ENCODE data around the gene C16orf46. TPM values are rescaled to one million over a fixed set of nuclear protein-coding genes. Genes with fewer than 3 reads are reported as not detected.

The C16orf46 gene
- total RNA-seq, 4 donors from 2014 or later, result 0.32 to 5.6 TPM; not detected in 2

DNA sequence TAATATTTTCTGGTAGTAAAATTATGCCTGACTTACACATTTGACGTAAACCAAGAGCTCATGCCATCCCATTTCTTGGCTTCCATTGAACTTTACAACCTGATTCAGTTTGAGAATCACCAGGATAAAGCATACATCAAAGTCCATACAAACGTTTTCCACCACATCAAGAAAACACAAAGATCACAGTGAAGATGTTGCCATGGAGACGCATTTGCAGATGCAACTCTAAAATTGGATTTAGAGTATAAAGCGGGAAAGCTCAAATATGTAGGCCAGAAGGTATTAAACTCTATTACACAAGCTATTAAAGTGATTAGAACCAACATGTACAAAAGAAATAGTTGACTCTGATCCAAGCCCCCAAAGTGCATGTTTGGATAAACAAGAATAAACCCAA, 10.4 kb downstream of the C16orf46 start:
- no peaks in the 10 kb centered on the region for H3K36me3 ChIP-seq
- no peaks in the 10 kb centered on the region for H3K9me3 ChIP-seq
- H3K27me3 ChIP-seq, result no peaks in the 10 kb centered on the region
- peak overlapping the region in 1 of 4 donors; percentile 22 for H3K27ac ChIP-seq
- intact Hi-C loops (cut with DNase I; ENCODE audit: low total_unique reads), result no loop called here
- no peaks in the 10 kb centered on the region for H3K4me1 ChIP-seq
- in situ Hi-C loops (cut with MboI; ENCODE audit: low pct_ligation_motif_present in 1 of 4, low pct_unique_long_range_greater_than_20kb in 1 of 4, low sequenced_read_pairs in 3 of 4), result no loop called here
- WGBS, 2 donors (ENCODE audit: low coverage in 1 of 2), result 54 to 57% methylated on average over 2 to 4 of the region's 4 CpGs
- no peak overlapping the region for H3K4me3 ChIP-seq
- no peak for DNase-seq
- TF ChIP-seq EP300 (IDR thresholded peaks at IDR 0.05; ENCODE audit: low read depth), result no peak
- TF ChIP-seq POLR2A (IDR thresholded peaks at IDR 0.05), result no peak
- no peak for TF ChIP-seq POLR2AphosphoS5 (IDR thresholded peaks at IDR 0.05)
- TF ChIP-seq, protein P1, sequence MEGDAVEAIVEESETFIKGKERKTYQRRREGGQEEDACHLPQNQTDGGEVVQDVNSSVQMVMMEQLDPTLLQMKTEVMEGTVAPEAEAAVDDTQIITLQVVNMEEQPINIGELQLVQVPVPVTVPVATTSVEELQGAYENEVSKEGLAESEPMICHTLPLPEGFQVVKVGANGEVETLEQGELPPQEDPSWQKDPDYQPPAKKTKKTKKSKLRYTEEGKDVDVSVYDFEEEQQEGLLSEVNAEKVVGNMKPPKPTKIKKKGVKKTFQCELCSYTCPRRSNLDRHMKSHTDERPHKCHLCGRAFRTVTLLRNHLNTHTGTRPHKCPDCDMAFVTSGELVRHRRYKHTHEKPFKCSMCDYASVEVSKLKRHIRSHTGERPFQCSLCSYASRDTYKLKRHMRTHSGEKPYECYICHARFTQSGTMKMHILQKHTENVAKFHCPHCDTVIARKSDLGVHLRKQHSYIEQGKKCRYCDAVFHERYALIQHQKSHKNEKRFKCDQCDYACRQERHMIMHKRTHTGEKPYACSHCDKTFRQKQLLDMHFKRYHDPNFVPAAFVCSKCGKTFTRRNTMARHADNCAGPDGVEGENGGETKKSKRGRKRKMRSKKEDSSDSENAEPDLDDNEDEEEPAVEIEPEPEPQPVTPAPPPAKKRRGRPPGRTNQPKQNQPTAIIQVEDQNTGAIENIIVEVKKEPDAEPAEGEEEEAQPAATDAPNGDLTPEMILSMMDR (IDR thresholded peaks at IDR 0.05), result no peak

DNA sequence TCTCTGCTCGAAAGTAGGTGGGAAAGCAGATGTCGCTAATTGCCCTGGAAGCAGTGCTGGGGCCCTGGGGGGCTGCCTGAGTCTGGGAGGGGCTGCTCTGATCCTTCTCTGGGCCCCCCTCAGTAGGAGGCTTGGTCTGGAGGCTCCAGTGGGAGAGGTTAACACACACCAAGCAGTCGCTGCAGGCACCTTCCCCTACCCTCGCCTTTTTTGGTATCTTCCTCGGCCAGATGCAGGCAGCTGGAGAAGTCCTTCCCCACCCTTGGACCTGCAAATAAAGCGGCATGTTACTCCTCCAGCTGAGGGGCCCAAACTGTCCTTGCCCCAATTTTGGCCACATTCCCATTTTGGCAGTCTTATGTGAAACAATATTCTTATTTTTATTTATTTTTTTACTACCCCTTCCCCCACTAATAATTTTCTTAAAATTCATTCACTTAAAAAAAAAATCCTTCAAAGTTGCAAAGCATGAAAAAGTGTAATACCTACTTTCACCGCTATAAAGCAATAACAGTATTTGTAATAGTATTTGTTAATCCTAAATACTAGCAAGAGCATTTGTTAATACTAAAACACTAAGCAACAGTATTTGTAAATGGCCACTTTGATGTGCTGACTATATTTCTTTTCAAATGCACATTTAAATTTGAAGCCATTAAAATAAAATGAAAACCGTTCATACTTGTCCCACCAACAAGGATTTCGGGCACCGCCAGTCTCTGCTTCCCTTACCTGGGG, 15.0 kb downstream of the C16orf46 start:
- Histone ChIP-seq H3K27ac (no peak overlapping the region), H3K27me3 (no peaks in the 10 kb centered on the region), H3K36me3 (no peaks in the 10 kb centered on the region), H3K9me3 (no peaks in the 10 kb centered on the region), H3K4me3 (no peak overlapping the region), H3K4me1 (no peaks in the 10 kb centered on the region)
- DNase-seq, result no peak
- intact Hi-C loops (cut with DNase I; ENCODE audit: low total_unique reads) (no loop called here), in situ Hi-C loops (cut with MboI; ENCODE audit: low pct_ligation_motif_present in 1 of 4, low pct_unique_long_range_greater_than_20kb in 1 of 4, low sequenced_read_pairs in 3 of 4) (no loop called here)
- TF ChIP-seq POLR2AphosphoS5 (IDR thresholded peaks at IDR 0.05) (no peak), POLR2A (IDR thresholded peaks at IDR 0.05) (no peak), EP300 (IDR thresholded peaks at IDR 0.05; ENCODE audit: low read depth) (no peak)
- TF ChIP-seq, protein P1 (IDR thresholded peaks at IDR 0.05), result no peak
- WGBS, 2 donors (ENCODE audit: low coverage in 1 of 2), result 80 to 89% methylated on average over 7 to 10 of the region's 10 CpGs

DNA sequence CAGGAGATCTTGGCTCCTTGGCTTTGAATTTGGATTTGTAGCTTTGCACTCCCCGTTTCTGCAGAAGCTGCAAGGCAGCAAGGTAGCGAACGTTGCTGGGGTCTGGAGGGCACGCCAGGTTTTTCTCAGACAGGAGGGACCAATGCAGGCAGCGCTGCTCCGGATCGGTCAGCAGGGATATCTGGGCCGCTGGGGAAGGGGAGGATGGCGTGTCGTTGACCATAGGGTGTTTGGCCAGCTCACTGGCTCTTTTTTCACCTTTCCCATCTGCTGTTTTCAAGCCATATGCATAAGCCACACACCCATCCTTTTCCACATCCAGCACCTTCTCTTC, 15.8 kb downstream of the C16orf46 start:
- Histone ChIP-seq H3K27ac (no peak overlapping the region), H3K4me3 (no peak overlapping the region), H3K27me3 (no peaks in the 10 kb centered on the region), H3K4me1 (no peaks in the 10 kb centered on the region), H3K36me3 (no peaks in the 10 kb centered on the region), H3K9me3 (no peaks in the 10 kb centered on the region)
- 88% methylated on average over 10 of the region's 10 CpGs; no CpG with 5 or more reads in 1 of the 2 donors for WGBS, 2 donors (ENCODE audit: low coverage in 1 of 2)
- TF ChIP-seq POLR2A (IDR thresholded peaks at IDR 0.05) (no peak), POLR2AphosphoS5 (IDR thresholded peaks at IDR 0.05) (no peak), EP300 (IDR thresholded peaks at IDR 0.05; ENCODE audit: low read depth) (no peak)
- TF ChIP-seq, protein P1 (IDR thresholded peaks at IDR 0.05), result no peak
- in situ Hi-C loops (cut with MboI; ENCODE audit: low pct_ligation_motif_present in 1 of 4, low pct_unique_long_range_greater_than_20kb in 1 of 4, low sequenced_read_pairs in 3 of 4) (no loop called here), intact Hi-C loops (cut with DNase I; ENCODE audit: low total_unique reads) (no loop called here)
- no peak for DNase-seq

DNA sequence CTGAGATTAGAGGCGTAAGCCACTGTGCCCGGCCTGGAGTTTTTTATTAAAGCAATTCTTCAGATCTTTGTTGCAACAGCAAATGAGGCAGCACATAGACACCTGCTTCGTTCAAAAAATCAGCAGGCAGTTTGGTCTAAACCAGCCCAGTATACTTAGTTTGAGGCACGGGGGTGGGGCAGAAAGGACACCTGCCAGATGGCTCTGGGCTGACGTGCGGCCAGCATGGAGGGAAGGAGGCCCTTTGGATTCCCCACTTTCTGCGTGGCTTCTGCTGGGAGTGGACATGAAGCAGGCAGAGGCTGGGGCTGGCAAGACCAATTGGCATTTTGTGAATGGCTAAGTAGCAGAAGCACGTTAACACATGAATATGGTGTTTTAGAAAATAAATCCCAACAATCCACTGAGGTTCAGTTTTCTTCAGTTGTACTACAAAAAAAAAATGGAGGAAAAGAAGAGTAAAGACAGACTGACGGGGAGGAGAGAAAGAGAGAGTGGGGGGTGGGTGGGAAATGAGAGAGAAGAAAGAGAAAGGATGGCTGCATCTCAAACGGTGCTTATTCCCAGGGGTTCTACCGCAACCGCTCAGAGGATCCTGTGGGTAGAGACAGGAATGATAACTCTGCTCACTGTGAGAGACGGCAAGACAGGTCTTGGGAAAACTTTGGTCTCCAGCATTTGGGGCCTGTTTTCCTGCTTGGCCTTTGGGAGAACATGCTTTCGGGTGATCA, 16.3 kb downstream of the C16orf46 start:
- Histone ChIP-seq H3K27ac (no peak overlapping the region), H3K36me3 (no peaks in the 10 kb centered on the region), H3K4me3 (no peak overlapping the region), H3K27me3 (no peaks in the 10 kb centered on the region), H3K9me3 (no peaks in the 10 kb centered on the region), H3K4me1 (no peaks in the 10 kb centered on the region)
- no peak for DNase-seq
- WGBS, 2 donors (ENCODE audit: low coverage in 1 of 2), result 84 to 88% methylated on average over 3 to 14 of the region's 14 CpGs
- TF ChIP-seq, protein P1 (IDR thresholded peaks at IDR 0.05), result no peak
- TF ChIP-seq EP300 (IDR thresholded peaks at IDR 0.05; ENCODE audit: low read depth), result no peak
- intact Hi-C loops (cut with DNase I; ENCODE audit: low total_unique reads), result no loop called here
- in situ Hi-C loops (cut with MboI; ENCODE audit: low pct_ligation_motif_present in 1 of 4, low pct_unique_long_range_greater_than_20kb in 1 of 4, low sequenced_read_pairs in 3 of 4), result no loop called here

All from transverse colon (tissue), 4 donors.